CD4-positive, alpha-beta T cell (primary cell): Measurements from ENCODE around the gene MED13. TPM values are rescaled to one million over a fixed set of nuclear protein-coding genes. Genes with fewer than 3 reads are reported as not detected.

Source experiments
- ATAC-seq: fragments of 200-7000 bp; cut with Tn5 transposase; one replicate; pipeline ENCODE4 v1.10.0; 2022; ENCODE audit warnings: mild to moderate bottlenecking; ENCODE audit not compliant: poor library complexity
- CTCF ChIA-PET: fragments of 350-600 bp; sonication (Branson Sonifier 250); formaldehyde crosslinking; loops from one replicate; lab custom pipeline; 2021; ENCODE audit warnings: antibody characterized with exemption, inconsistent platforms; lab: Charles Lee
- POLR2A ChIA-PET: fragments of 350-600 bp; sonication (Branson Sonifier 250); formaldehyde crosslinking; loops from one replicate; lab custom pipeline; 2021; ENCODE audit warnings: antibody characterized with exemption, inconsistent platforms; lab: Charles Lee
- DNase-seq, 14 experiments: peaks; one replicate each; pipeline ENCODE4 v3.0.0-alpha.2; 2013 to 2020; ENCODE audit warnings: mixed read lengths in 2 of 14
- H3K27ac ChIP-seq, 2 donors: one replicate each; pipeline versions ENCODE4 v1.5.1 to v1.7.0; 2013; ENCODE audit warnings: low read length in 2 of 2, low read depth in 1 of 2, mild to moderate bottlenecking in 1 of 2
- H3K27me3 ChIP-seq, 2 experiments: 1 replicate in 1 of 2; 2 replicates in 1 of 2; pipeline versions ENCODE4 v1.6.1 to v1.7.0; 2013; ENCODE audit warnings: low read length in 2 of 2, control low read depth in 1 of 2, mild to moderate bottlenecking in 1 of 2, moderate library complexity in 1 of 2; ENCODE audit not compliant: insufficient read depth in 2 of 2, control insufficient read depth in 1 of 2
- H3K36me3 ChIP-seq: one replicate; pipeline ENCODE4 v1.6.1; 2013; ENCODE audit warnings: low read length, control low read depth; ENCODE audit not compliant: insufficient read depth
- H3K4me1 ChIP-seq: one replicate; pipeline ENCODE4 v1.6.1; 2013; ENCODE audit warnings: low read length, control low read depth; ENCODE audit not compliant: insufficient read depth
- H3K4me3 ChIP-seq: one replicate; pipeline ENCODE4 v1.5.1; 2013; ENCODE audit warnings: mild to moderate bottlenecking, low read length, moderate library complexity
- H3K9me3 ChIP-seq, 2 experiments: 1 replicate in 1 of 2; 2 replicates in 1 of 2; pipeline versions ENCODE4 v1.6.1 to v1.7.0; 2013; ENCODE audit warnings: low read length in 2 of 2, mild to moderate bottlenecking in 2 of 2, control low read depth in 1 of 2, moderate library complexity in 1 of 2; ENCODE audit not compliant: control insufficient read depth in 1 of 2, insufficient read depth in 1 of 2
- H3K27ac Mint-ChIP-seq: one replicate; pipeline ENCODE4 v1.8.0; 2020; ENCODE audit warnings: mixed read lengths
- H3K27me3 Mint-ChIP-seq: one replicate; pipeline ENCODE4 v1.8.0; 2021; ENCODE audit warnings: mixed read lengths
- H3K36me3 Mint-ChIP-seq: one replicate; pipeline ENCODE4 v1.8.0; 2021; ENCODE audit warnings: low read depth, mixed read lengths
- H3K4me1 Mint-ChIP-seq: one replicate; pipeline ENCODE4 v1.8.0; 2021; ENCODE audit warnings: low read depth, mixed read lengths
- H3K4me3 Mint-ChIP-seq: one replicate; pipeline ENCODE4 v1.8.0; 2020; ENCODE audit warnings: mild to moderate bottlenecking, mixed read lengths
- H3K9me3 Mint-ChIP-seq: one replicate; pipeline ENCODE4 v1.8.0; 2020; ENCODE audit warnings: mixed read lengths
- CTCF ChIP-seq: fragments of 200-600 bp; IDR thresholded peaks from one replicate; pipeline ENCODE4 v1.8.0; 2022; ENCODE audit warnings: antibody characterized with exemption, mild to moderate bottlenecking
- intact Hi-C, 2 experiments: fragments of 100-400 bp; cut with DNase I in 1 of 2; cut with micrococcal nuclease in 1 of 2; formaldehyde crosslinking; loops; one replicate each; pipeline versions ENCODE4 v1.15.1 to v1.9.0; 2023 to 2025; cut with DNase I, micrococcal nuclease
- total RNA-seq, 174 experiments: library from RNA in 2 of 174; stranded (reverse) in 2 of 174; gene quantifications; one replicate each; pipeline ENCODE4 v1.2.3 and lab custom pipeline; 2021 to 2026

MED13 gene
- total RNA-seq, 2 experiments from 2014 or later, result 75.7 to 85.8 TPM

- H3K27ac Mint-ChIP-seq, result no peak overlapping the region
- no peaks in the 10 kb centered on the region for H3K9me3 Mint-ChIP-seq
- no peak for TF ChIP-seq CTCF
- H3K36me3 Mint-ChIP-seq, result no peaks in the 10 kb centered on the region
- ChIA-PET CTCF (no interaction called here), POLR2A (no interaction called here)
- Histone ChIP-seq H3K4me3 (no peak overlapping the region), H3K27me3 (no peaks in the 10 kb centered on the region), H3K27ac (no peak overlapping the region), H3K4me1 (peaks cover 11% of the 10 kb centered on the region), H3K36me3 (no peaks in the 10 kb centered on the region), H3K9me3 (no peaks in the 10 kb centered on the region)
- DNase-seq, result no peak
- no peak for ATAC-seq
- H3K4me3 Mint-ChIP-seq, result no peak overlapping the region
- H3K4me1 Mint-ChIP-seq, result peaks cover 13% of the 10 kb centered on the region
- intact Hi-C loops, result no loop called here
- no peaks in the 10 kb centered on the region for H3K27me3 Mint-ChIP-seq
Measured at GRCh38 chr17:62086737-62087136, 21.7 kb upstream of the MED13 start.

GRCh38 chr17:62085511-62086408, 20.7 kb upstream of the MED13 start:
- no peak for ATAC-seq
- Histone ChIP-seq H3K9me3 (no peaks in the 10 kb centered on the region), H3K27me3 (no peaks in the 10 kb centered on the region), H3K36me3 (no peaks in the 10 kb centered on the region), H3K4me3 (no peak overlapping the region), H3K4me1 (peaks cover 11% of the 10 kb centered on the region), H3K27ac (no peak overlapping the region)
- Mint-ChIP-seq H3K36me3 (no peaks in the 10 kb centered on the region), H3K4me1 (peaks cover 13% of the 10 kb centered on the region), H3K27ac (no peak overlapping the region), H3K9me3 (no peaks in the 10 kb centered on the region), H3K4me3 (no peak overlapping the region), H3K27me3 (no peaks in the 10 kb centered on the region)
- ChIA-PET POLR2A (no interaction called here), CTCF (no interaction called here)
- no peak for TF ChIP-seq CTCF
- intact Hi-C loops, result no loop called here
- DNase-seq, result peak in 3 of 14 experiments; percentile 4 to 14 (median 10)

DNA sequence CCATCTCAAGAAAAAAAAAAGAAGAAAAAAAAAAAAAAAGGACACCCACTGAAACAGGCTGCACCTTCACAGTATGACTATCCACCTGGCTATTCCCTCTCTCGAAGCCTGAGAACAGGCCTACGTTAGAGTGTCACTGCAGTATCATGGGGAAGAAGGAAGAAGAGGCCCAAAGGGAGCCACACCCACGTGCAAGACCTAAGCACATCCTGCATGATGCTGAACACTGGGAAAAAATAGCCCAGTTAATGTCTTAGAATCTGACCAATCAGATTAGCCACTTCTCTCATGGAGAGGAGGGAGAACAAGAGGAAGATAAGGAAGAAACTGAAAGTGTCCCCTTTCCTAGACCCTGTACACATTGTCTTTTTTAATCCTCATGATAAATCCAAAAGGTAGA, 19.5 kb upstream of the MED13 start:
- ChIA-PET CTCF (no interaction called here), POLR2A (no interaction called here)
- H3K36me3 ChIP-seq, result no peaks in the 10 kb centered on the region
- Mint-ChIP-seq H3K9me3 (no peaks in the 10 kb centered on the region), H3K36me3 (no peaks in the 10 kb centered on the region), H3K27me3 (no peaks in the 10 kb centered on the region), H3K4me3 (no peak overlapping the region), H3K27ac (no peak overlapping the region), H3K4me1 (peaks cover 13% of the 10 kb centered on the region)
- DNase-seq (no peak), ATAC-seq (no peak)
- H3K27ac ChIP-seq, result no peak overlapping the region
- no peak overlapping the region for H3K4me3 ChIP-seq
- H3K4me1 ChIP-seq, result peaks cover 11% of the 10 kb centered on the region
- intact Hi-C loops, result no loop called here
- no peaks in the 10 kb centered on the region for H3K9me3 ChIP-seq
- no peak for TF ChIP-seq CTCF
- no peaks in the 10 kb centered on the region for H3K27me3 ChIP-seq
